CD4-positive, alpha-beta T cell treated with Interleukin-2 at 100 ng/mL for 4 hours (primary cell): ENCODE results near the gene CDH2.

Experiments
- DNase-seq: peaks from one replicate; pipeline ENCODE4 v3.0.0-alpha.2; 2020; ENCODE audit warnings: low spot score

The CDH2 gene

DNA sequence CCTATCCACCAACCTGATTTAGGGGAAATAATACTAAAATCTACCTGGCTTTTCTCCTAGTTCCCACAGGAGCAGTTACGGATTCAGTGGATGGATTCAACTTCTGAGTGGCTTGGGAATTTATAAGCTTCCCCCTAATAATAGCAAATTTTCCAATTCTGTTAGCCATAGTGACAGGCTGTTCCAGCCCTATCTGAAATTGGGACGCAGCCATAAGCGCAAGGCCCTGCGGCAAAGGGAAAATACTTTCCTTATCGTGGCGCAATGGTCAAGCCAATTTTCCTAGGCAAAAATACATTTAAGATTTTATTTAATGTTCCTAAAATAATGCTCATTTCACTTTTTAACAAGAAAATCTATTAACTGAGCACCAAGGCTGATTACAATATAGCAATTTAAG, 49.7 kb downstream of the CDH2 start:
- no peak for DNase-seq

DNA sequence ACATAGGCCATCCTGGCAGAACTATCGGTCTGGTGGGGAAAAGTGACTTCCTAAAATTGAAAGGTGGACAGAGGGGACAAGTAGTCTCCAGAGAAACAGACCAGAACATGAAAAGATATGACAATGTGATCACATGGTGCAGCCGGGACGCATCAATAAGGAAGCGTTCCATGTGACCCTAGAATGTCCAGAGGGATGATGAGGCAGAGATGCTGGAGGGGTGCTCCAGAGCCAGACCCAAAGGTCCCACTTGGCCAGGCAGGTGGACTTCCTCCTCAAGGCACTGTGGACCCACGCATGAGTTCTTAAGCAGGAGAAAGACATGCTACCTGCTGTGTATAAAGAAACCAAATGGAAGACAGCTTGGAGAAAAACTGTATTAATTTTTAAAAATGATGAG, 50.2 kb downstream of the CDH2 start:
- DNase-seq: no peak

DNA sequence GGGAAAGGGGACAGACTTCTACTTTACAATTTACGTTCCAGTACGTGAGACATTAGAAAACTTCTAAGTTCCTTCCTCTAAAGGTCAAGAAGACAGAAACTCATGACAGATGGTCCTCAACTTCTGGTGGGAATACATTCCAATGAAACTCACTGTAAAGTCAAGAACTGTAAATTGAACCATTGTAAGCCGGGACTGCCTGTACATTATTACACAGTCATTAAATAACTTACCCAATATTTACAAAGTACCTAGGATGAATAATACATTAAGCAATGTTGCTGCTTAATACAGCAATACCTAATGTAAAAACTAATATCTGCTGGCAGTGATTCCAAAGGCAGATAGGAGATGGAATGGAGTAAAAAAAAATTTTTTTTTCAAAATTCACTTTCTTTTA, 51.9 kb downstream of the CDH2 start:
- no peak for DNase-seq

DNA sequence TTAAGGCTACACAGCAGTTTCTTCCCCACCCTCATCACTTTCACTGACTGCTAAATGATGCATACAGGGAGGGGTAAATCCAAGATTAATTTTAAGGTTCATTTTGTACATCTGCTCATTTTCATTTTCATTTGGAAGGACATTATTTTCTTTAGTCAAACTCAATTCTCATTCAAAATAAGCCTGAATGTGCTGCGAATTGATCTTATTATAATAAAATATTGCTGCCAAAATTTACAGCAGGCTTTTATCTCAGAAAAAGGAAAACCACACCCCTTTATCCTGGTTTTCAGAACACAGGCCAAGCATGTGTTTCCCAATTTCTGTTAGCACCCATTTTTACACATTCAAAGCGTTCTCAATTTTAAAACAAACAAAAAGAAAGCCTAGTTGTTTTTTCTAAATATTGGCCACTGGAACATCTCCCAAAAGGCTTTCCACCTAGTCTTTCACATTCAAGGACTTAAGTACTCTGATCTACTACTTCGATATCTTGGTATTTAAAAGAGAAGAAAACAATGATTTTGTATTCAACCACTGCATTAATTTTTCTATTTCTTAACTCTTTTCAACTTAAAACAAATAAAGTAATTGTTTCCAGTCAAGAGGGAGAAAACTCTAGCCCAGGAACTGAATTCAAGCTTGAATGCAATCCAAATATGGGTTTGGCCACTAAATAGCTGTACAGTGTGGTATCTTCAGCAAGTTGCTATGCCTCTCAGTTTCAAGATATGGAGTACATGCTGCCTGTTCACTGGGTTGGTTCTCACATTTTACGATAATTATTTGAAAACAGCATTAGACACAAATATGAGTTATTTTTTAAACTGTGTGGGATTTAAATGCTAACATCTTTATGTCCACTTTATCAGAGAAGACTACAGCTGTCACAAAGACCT, 52.5 kb downstream of the CDH2 start:
- DNase-seq: no peak

GRCh38 chr18:28123401-28124030, 53.4 kb downstream of the CDH2 start:
- no peak for DNase-seq

DNA sequence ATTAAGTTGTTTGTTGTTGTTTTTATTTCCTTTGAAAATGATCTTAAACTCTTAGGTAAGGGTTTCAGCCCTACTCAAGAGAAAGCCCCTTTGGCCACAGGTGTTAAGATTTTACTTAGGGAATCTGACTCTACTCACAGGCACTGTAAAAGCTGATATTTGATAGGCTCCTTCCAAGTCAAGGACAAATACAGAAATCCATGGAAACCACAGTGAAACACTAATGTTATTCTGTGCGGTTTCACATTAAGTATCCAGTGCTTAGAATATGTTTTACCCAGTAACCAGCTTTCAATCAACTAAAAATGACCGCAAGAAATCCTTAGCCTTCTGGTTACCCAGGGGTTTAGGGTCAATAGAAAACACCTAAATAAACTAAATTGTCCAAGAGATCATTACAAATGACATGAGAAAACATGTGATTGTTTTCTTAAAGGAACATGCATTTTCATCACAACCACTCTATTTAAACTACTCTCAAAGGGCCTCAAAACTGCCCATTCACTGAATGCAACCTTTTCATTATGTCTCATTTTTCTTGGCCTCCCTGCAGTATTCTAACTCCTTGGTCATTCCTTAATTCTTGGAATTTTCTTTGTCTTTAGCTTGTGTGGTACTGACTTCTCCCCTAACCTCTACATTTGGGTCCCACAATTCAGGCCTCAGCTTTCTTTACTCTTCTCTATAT, 56.0 kb downstream of the CDH2 start:
- no peak for DNase-seq

GRCh38 chr18:28116461-28116860, 60.5 kb downstream of the CDH2 start:
- no peak for DNase-seq

DNA sequence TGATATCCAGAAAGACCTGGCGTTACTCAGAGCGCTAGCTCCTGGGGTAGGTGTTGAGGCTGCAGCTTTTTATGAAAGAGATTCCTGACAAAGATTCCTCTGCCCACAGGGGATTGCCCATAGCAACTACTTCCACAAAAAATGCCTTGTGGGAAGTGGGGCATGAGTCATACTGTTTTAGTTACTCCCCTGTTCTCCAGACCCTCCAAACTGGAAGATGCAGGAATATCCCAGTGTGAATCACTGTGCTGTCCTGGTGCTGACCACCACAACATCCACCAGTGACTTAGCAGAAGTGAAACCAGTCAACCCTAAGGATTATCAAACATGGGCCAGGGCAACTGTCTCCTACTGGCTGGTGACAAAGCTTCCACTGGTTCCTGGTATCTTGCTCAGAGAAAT, 61.8 kb downstream of the CDH2 start:
- DNase-seq: no peak

DNA sequence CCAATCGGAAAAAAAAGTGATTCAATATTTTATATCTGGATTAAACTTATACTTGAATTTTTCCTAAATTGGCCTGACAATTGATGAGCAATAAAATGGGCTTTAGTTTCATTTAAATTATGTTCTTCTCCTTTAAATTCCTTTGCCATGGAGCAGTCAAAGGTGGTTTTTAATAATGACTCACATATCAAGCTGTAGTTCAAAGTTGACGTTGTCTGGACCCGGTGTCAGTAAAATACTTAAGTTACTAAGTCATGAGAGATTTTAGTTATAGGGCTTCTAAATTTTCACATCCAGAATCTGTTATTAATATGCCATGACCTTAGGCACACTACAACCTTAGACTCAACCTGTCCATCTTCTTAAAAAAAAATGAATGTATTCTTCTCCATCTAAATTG, 62.5 kb downstream of the CDH2 start:
- DNase-seq: no peak

DNA sequence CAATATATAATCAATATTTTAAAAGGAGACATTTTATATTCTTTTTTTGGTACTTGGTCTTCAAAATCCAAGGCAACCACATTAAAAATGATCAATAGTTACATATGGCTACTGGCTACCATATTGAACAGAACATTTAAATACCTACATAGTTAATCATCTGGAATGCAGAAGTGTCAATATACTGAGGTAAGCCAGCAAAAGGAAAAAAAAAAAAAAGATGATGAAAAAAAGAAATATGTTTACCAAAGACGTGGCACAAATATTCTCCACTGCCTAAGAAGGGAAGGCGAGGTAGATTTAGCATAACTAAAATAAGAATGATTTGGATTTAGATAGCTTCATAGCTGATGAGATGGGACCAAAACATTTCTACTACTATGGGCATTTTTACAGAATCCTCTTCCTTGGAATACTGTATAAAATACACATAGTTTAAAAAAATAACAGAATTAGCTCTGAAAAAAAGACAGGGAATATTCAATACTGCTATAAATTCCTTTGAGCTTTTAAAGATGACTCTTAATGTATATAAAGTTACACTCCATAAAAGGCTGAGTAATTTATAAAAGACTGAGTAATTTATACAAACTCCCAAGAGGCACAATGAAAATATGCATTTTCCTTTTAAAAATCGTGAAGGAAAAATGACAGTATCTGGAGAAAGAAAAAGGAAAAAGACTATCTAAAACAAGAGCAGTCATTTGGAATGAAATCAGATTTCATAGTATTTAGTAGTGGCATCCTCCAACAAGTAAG, 63.5 kb downstream of the CDH2 start:
- no peak for DNase-seq

DNA sequence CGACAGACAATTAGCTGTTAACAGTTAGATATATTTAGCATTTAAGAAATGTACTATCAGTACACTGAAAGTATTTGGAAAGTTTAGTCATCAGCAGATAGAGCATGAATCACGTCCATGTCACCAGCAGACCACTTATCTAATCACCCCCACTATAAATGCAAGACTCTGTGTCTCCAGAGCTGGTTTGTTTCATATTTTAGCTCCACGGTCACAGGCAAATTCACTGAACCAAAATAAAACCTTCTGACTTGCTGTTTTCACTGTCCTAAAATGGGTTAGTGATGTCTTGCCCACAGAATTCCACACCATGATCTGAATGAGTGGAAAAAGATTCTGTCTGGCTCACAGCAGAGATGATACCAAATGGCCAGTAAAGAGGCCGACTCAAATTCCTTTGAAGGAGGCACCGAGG, 64.9 kb downstream of the CDH2 start:
- no peak for DNase-seq

- DNase-seq: no peak
Observed at GRCh38 chr18:28110924-28111323, 66.0 kb downstream of the CDH2 start.

DNA sequence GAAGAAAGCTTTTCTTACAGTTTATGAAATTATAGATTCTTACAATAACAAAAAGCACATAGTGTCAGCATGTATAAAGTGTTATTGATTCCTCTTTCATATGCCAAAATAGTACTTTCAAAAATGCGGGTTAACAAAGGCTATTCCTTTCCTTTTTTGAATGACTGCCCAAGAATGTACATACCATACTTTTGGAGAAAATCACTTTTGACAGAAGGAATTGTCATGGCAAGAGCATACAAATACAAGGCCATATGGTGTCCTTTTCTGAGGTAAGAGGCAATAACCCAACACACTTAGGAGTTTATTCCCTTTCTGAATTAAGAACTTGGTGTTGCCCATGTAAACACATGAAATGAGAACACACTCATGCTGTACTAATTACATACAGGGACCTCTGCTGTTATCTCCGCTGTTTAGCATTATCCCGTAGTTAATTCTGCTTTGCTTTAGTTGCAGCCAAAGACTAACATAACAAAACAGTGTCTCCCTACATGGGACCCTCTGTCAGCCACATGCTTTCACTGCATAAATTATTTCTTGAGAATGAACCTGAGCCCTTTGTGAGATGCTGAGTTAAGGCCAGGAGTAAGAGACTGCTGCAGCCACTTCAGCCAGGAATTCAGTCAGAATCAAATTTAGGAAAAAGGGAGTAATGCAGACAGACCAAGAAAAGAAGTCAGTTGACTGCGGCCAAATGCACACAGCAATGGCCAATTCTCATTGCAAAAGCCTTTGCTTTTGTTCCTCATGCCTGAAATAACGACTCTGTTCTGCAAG, 67.0 kb downstream of the CDH2 start:
- no peak for DNase-seq

DNA sequence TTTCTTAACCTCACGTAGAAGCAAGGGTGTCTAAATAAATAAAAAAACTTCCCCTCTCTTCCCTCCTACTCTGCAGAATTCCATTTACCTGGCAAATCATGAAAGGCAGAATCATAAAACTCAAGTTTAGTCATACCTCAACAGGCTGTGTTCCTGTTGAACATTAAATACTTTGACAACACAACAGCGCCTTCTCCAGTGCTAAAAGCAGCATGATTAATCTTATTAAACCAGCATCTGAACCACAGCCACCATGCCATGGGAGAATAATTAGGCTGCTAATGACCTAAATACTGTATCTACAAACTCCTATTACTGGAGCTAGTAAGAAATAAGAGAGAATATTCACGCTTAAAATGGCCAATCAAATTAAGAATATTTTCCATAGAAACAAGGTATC, 68.1 kb downstream of the CDH2 start:
- DNase-seq: no peak

DNA sequence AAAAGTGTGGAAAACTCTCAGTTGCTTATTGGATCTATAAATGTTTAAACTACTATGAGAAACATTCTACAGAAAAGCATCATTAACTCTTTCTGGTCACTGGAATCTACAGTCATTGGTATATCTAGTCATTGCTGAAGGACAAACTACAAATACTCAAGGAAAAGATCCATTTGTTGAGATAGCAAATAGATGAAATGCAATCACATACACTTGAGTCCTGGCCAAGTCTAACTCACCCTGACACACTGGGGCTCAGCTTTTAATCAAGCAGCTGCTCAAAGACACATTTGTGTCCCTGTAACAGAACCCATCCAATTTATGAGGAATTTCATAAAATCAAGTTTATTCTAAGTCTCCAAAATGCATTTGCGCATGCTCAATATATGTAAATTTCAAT, 68.7 kb downstream of the CDH2 start:
- DNase-seq: no peak

- DNase-seq: no peak
Observed at GRCh38 chr18:28099237-28099636, 77.7 kb downstream of the CDH2 start.

DNA sequence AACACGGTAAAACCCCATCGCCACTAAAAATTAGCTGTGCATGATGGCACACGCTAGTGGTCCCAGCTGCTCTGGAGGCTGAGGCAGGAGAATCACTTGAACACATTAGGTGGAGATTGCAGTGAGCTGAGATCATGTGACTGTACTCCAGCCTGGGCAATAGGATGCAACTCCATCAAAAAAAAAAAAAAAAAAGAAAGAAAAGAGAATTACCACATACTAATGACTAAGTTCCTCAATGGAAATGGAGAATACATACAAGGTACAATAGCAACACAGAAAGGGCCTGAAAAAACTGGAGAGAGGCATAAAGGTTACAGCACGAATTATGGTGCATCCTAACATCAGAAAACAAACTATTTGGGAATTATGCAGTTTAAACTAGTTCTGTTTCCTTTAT, 81.3 kb downstream of the CDH2 start:
- no peak for DNase-seq

- no peak for DNase-seq
Observed at GRCh38 chr18:28095041-28095440, 81.9 kb downstream of the CDH2 start.

GRCh38 chr18:28091197-28091596, 85.7 kb downstream of the CDH2 start:
- DNase-seq: no peak

DNA sequence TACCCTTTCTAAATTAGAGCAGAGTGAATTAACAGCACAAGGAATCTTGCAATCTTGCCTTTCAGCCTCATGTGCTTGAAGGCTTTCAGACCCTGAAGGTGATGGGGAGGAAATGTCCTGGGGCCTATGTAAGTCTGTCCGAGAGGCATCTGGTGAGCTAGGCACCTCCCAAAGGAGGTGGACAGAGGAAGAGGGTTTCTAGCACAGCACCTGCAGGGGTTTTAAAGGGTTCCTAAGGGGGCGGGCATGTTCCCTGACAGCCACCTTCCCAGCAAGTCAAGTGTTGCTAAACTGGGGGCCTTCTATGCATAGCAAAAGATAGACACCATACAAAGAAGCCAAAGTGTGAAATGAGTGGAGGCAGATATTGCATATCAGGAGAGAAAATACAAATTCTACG, 88.5 kb downstream of the CDH2 start:
- no peak for DNase-seq

- DNase-seq: no peak
Observed at GRCh38 chr18:28086670-28087552, 90.0 kb downstream of the CDH2 start.
